IMR-90 (cell line): ENCODE results near the gene FOXK2. TPM values are rescaled to one million over a fixed set of nuclear protein-coding genes. Genes with fewer than 3 reads are reported as not detected.

ENCODE experiments used
- ATAC-seq: fragments of 200-7000 bp; cut with Tn5 transposase; 2 replicates; pipeline ENCODE4 v1.9.1; 2020; ENCODE audit warnings: low read depth, mild to moderate bottlenecking, moderate library complexity
- BruUV-seq: library from RNA; stranded (reverse); fragments of 400-500 nt; replicated peaks from 2 replicates; lab custom pipeline; 2021; lab: Mats Ljungman, UMichigan
- CTCF ChIA-PET: fragments of 300-600 bp; formaldehyde crosslinking; extraction: SDS; loops from one replicate; lab custom pipeline; 2021; ENCODE audit warnings: antibody characterized with exemption; lab: Yijun Ruan, JAX
- POLR2A ChIA-PET: fragments of 300-600 bp; sonication (Branson Sonifier 250); formaldehyde crosslinking; loops from one replicate; lab custom pipeline; 2022; ENCODE audit warnings: antibody characterized with exemption; ENCODE audit not compliant: unreplicated experiment; lab: Charles Lee
- DNase-seq: peaks from one replicate; pipeline ENCODE4 v3.0.0; 2013
- H2AFZ ChIP-seq: replicated peaks from 2 replicates; pipeline ENCODE3; 2013; ENCODE audit warnings: low read length, mild to moderate bottlenecking; ENCODE audit not compliant: poor library complexity
- H2AK5ac ChIP-seq: 2 replicates; pipeline ENCODE4 v1.6.1; 2013; ENCODE audit warnings: low read depth, low read length, inconsistent platforms
- H2AK9ac ChIP-seq: replicated peaks from 2 replicates; pipeline ENCODE3; 2013; ENCODE audit warnings: mild to moderate bottlenecking, low read depth, low read length, moderate library complexity; ENCODE audit not compliant: poor library complexity
- H2BK120ac ChIP-seq: 2 replicates; pipeline ENCODE4 v1.6.1; 2013; ENCODE audit warnings: low read depth, low read length, inconsistent platforms
- H2BK15ac ChIP-seq: 3 replicates; pipeline ENCODE4 v1.6.1; 2013; ENCODE audit warnings: low read depth, low read length, inconsistent platforms
- H2BK20ac ChIP-seq: 2 replicates; pipeline ENCODE4 v1.6.1; 2013; ENCODE audit warnings: low read depth, mild to moderate bottlenecking, inconsistent platforms, low read length, moderate library complexity
- H2BK5ac ChIP-seq: 2 replicates; pipeline ENCODE4 v1.6.1; 2013; ENCODE audit warnings: mild to moderate bottlenecking, low read depth, low read length, inconsistent platforms; ENCODE audit not compliant: poor library complexity, severe bottlenecking
- H3K14ac ChIP-seq: replicated peaks from 2 replicates; pipeline ENCODE4 v1.6.1; 2013; ENCODE audit warnings: low read depth, low read length, inconsistent platforms
- H3K18ac ChIP-seq: 2 replicates; pipeline ENCODE4 v1.6.1; 2013; ENCODE audit warnings: low read depth, low read length, control low read depth
- H3K23ac ChIP-seq: 2 replicates; pipeline ENCODE4 v1.6.1; 2013; ENCODE audit warnings: low read depth, low read length, inconsistent platforms
- H3K27ac ChIP-seq: 2 replicates; pipeline ENCODE4 v1.5.1; 2013; ENCODE audit warnings: mild to moderate bottlenecking, control low read depth, low read length; ENCODE audit not compliant: insufficient read depth
- H3K27me3 ChIP-seq: 2 replicates; pipeline ENCODE4 v1.6.1; 2013; ENCODE audit warnings: low read length; ENCODE audit not compliant: control insufficient read depth, insufficient read depth
- H3K36me3 ChIP-seq: 2 replicates; pipeline ENCODE4 v1.6.1; 2013; ENCODE audit warnings: low read length, mixed read lengths; ENCODE audit not compliant: control insufficient read depth, insufficient read depth
- H3K4ac ChIP-seq: 2 replicates; pipeline ENCODE4 v1.6.1; 2013; ENCODE audit warnings: low read depth, low read length, inconsistent platforms
- H3K4me1 ChIP-seq: 2 replicates; pipeline ENCODE4 v1.6.1; 2013; ENCODE audit warnings: low read length, mixed read lengths; ENCODE audit not compliant: control insufficient read depth, insufficient read depth
- H3K4me2 ChIP-seq: 2 replicates; pipeline ENCODE4 v1.6.1; 2013; ENCODE audit warnings: low read depth, mild to moderate bottlenecking, control low read depth, low read length, moderate library complexity
- H3K4me3 ChIP-seq: 2 replicates; pipeline ENCODE4 v1.5.1; 2013; ENCODE audit warnings: low read depth, mild to moderate bottlenecking, control low read depth, low read length, moderate library complexity; ENCODE audit not compliant: insufficient read depth
- H3K56ac ChIP-seq: 2 replicates; pipeline ENCODE4 v1.6.1; 2013; ENCODE audit warnings: low read length, inconsistent platforms; ENCODE audit not compliant: insufficient read depth; ENCODE audit errors: extremely low read depth
- H3K79me1 ChIP-seq, 2 experiments: 2 replicates each; pipeline ENCODE4 v1.6.1; 2013; ENCODE audit warnings: low read length in 2 of 2, inconsistent platforms in 1 of 2, low read depth in 1 of 2
- H3K9ac ChIP-seq: 2 replicates; pipeline ENCODE4 v1.6.1; 2013; ENCODE audit warnings: low read depth, low read length, control low read depth
- H3K9me1 ChIP-seq: 2 replicates; pipeline ENCODE4 v1.6.1; 2013; ENCODE audit warnings: low read length, inconsistent platforms; ENCODE audit not compliant: insufficient read depth
- H3K9me3 ChIP-seq: 2 replicates; pipeline ENCODE4 v1.6.1; 2013; ENCODE audit warnings: low read length; ENCODE audit not compliant: control insufficient read depth, insufficient read depth
- H4K20me1 ChIP-seq: 2 replicates; pipeline ENCODE4 v1.6.1; 2013; ENCODE audit warnings: low read length, inconsistent platforms; ENCODE audit not compliant: insufficient read depth
- H4K5ac ChIP-seq: 2 replicates; pipeline ENCODE4 v1.6.1; 2013; ENCODE audit warnings: mild to moderate bottlenecking, low read depth, low read length, control low read depth
- H4K8ac ChIP-seq, 2 experiments: 2 replicates each; pipeline ENCODE4 v1.6.1; 2013; ENCODE audit warnings: low read depth in 2 of 2, low read length in 2 of 2, control low read depth in 1 of 2, inconsistent platforms in 1 of 2
- H4K91ac ChIP-seq: 2 replicates; pipeline ENCODE4 v1.6.1; 2013; ENCODE audit warnings: low read depth, low read length, inconsistent platforms; ENCODE audit not compliant: insufficient read depth
- MAFK ChIP-seq: IDR thresholded peaks from 2 replicates; pipeline ENCODE4 v1.6.1; 2012; ENCODE audit warnings: low read depth, low read length, improper control_type of control experiment
- POLR2A ChIP-seq: IDR thresholded peaks from 2 replicates; pipeline ENCODE4 v1.6.1; 2012; ENCODE audit warnings: mild to moderate bottlenecking, low read depth, low read length
- RAD21 ChIP-seq: IDR thresholded peaks from 2 replicates; pipeline ENCODE4 v1.6.1; 2012; ENCODE audit warnings: low read length, improper control_type of control experiment
- RCOR1 ChIP-seq: IDR thresholded peaks from 2 replicates; pipeline ENCODE4 v1.6.1; 2012; ENCODE audit warnings: mild to moderate bottlenecking, low read length, improper control_type of control experiment; ENCODE audit not compliant: insufficient replicate concordance
- WGBS, 2 experiments: methylation state at CpG; one replicate each; pipeline versions ENCODE4 v1.1.5 to v1.1.7; 2013; ENCODE audit warnings: missing lambda C conversion rate in 2 of 2; ENCODE audit not compliant: insufficient read length in 1 of 2; ENCODE audit errors: extremely low coverage in 2 of 2; 5-methylcytosine and 5-hydroxymethylcytosine counted together
- dilution Hi-C: fragments of 300-500 bp; cut with HindIII; formaldehyde crosslinking; loops from one replicate; pipeline ENCODE4 v1.14.3; 2018; ENCODE audit warnings: low sequenced_read_pairs; ENCODE audit not compliant: unreplicated experiment
- in situ Hi-C: fragments of 300-500 bp; cut with MboI; formaldehyde crosslinking; loops from 3 replicates; pipeline ENCODE4 v1.14.3; 2019; ENCODE audit warnings: low sequenced_read_pairs, inconsistent platforms, mixed read lengths
- intact Hi-C: fragments of 100-400 bp; cut with micrococcal nuclease; formaldehyde crosslinking; loops from 2 replicates; pipeline ENCODE4 v1.10.0; 2022
- polyA plus RNA-seq, 3 experiments: library from polyadenylated mRNA; depleted of rRNA; stranded (reverse); fragments of >200 nt; gene quantifications; 2 replicates each; pipeline ENCODE4 v1.2.3, GENCODE V29; 2012; ENCODE audit warnings: low replicate concordance in 1 of 3
- total RNA-seq: library from RNA; depleted of rRNA; stranded (reverse); fragments of >200 nt; gene quantifications from 2 replicates; pipeline ENCODE4 v1.2.3, GENCODE V29; 2012
- TF ChIP-seq, protein P1 (sequence below): fragments of 150-350 bp; IDR thresholded peaks from 2 replicates; pipeline ENCODE4 v1.6.1; 2017; ENCODE audit warnings: mild to moderate bottlenecking, antibody characterized with exemption, low read length, low read depth

Gene FOXK2
- total and polyA plus RNA-seq, 2 of the 4 experiments (the other 2 are of a cell fraction): 12.5 to 20.0 TPM

DNA sequence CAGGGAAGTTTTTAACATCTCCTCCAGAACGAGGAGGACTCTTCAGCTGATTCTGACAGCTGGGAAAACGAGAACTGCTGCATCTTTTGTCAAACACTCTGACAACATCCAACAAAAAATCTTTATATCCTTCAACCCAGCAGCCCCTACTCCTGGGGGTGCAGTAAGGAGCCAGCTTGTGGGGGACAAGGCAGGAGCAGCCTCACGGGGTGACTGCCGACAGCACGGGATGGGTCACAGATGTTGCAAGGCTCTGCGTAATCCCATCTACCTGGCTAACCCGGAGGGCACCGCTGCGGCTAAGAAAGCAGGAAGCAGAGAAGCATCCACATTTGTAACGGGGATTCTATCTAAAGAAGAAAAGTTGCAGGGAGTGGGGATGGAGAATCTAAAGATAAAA is 100.1 kb downstream of the FOXK2 start:
- Histone ChIP-seq H3K9me1 (no peaks in the 10 kb centered on the region), H2AK9ac (no peak overlapping the region), H2BK120ac (no peak overlapping the region), H2AK5ac (no peak overlapping the region), H3K14ac (no peak overlapping the region), H3K4me3 (no peak overlapping the region), H3K4ac (no peak overlapping the region), H3K36me3 (peaks cover 60% of the 10 kb centered on the region), H3K4me2 (no peak overlapping the region), H3K9ac (no peak overlapping the region), H3K18ac (no peak overlapping the region), H4K5ac (no peak overlapping the region), H4K20me1 (no peaks in the 10 kb centered on the region; the same call in 1 of the 2 replicates), H3K9me3 (no peaks in the 10 kb centered on the region), H4K8ac (no peak overlapping the region), H2BK20ac (no peak overlapping the region), H3K79me1 (peaks cover 15 to 25% of the 10 kb centered on the region in 2 experiments), H3K27ac (no peak overlapping the region), H3K23ac (no peak overlapping the region), H2AFZ (no peak overlapping the region), H3K56ac (no peak overlapping the region), H2BK5ac (no peak overlapping the region), H4K91ac (no peak overlapping the region), H2BK15ac (no peak overlapping the region), H3K27me3 (no peaks in the 10 kb centered on the region), H3K4me1 (no peaks in the 10 kb centered on the region)
- BruUV-seq: no TSS peak
- TF ChIP-seq RCOR1: no peak
- no peak for TF ChIP-seq RAD21
- TF ChIP-seq MAFK: no peak
- TF ChIP-seq POLR2A: no peak
- TF ChIP-seq, protein P1, sequence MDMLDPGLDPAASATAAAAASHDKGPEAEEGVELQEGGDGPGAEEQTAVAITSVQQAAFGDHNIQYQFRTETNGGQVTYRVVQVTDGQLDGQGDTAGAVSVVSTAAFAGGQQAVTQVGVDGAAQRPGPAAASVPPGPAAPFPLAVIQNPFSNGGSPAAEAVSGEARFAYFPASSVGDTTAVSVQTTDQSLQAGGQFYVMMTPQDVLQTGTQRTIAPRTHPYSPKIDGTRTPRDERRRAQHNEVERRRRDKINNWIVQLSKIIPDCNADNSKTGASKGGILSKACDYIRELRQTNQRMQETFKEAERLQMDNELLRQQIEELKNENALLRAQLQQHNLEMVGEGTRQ: no peak
- ATAC-seq (no peak), DNase-seq (no peak)
- intact Hi-C loops (no loop called here), dilution Hi-C loops (no loop called here), in situ Hi-C loops (no loop called here)
- WGBS, 2 experiments: 80% methylated on average over 1 of the region's 10 CpGs; no CpG with 5 or more reads in 1 of the 2 experiments
- ChIA-PET CTCF (no interaction called here), POLR2A (no interaction called here)
